PC-3 (cell line): ENCODE data around the gene MOAP1. TPM values are rescaled to one million over a fixed set of nuclear protein-coding genes. Genes with fewer than 3 reads are reported as not detected.

Experiments used
- ATAC-seq: fragments of 200-7000 bp; cut with Tn5 transposase; 2 replicates; pipeline ENCODE4 v1.9.1; 2020; ENCODE audit warnings: mild to moderate bottlenecking, moderate library complexity
- BruUV-seq: library from RNA; stranded (reverse); fragments of 400-500 nt; replicated peaks from 2 replicates; lab custom pipeline; 2021; lab: Mats Ljungman, UMichigan
- CTCF ChIA-PET: fragments of 300-600 bp; sonication (Branson Sonifier 250); formaldehyde crosslinking; loops from one replicate; lab custom pipeline; 2022; ENCODE audit warnings: antibody characterized with exemption; lab: Charles Lee
- POLR2A ChIA-PET: fragments of 300-600 bp; sonication (Branson Sonifier 250); formaldehyde crosslinking; loops from one replicate; lab custom pipeline; 2022; ENCODE audit warnings: antibody characterized with exemption; ENCODE audit not compliant: unreplicated experiment; lab: Charles Lee
- DNase-seq: peaks from one replicate; pipeline ENCODE4 v3.0.0-alpha.2; 2015
- H2AFZ ChIP-seq: fragments of 300-600 bp; sonication (generic); 2 replicates; pipeline ENCODE4 v1.6.0; 2016; ENCODE audit warnings: antibody characterized with exemption, low read length
- H3F3A ChIP-seq: fragments of 300-600 bp; sonication (generic); one replicate; pipeline ENCODE4 v1.6.0; 2017; ENCODE audit warnings: antibody characterized with exemption, low read length, control low read depth, mild to moderate bottlenecking; ENCODE audit not compliant: unreplicated experiment
- H3K27ac ChIP-seq: fragments of 300-600 bp; sonication (generic); 2 replicates; pipeline ENCODE4 v1.5.1; 2016; ENCODE audit warnings: mild to moderate bottlenecking, low read length
- H3K27me3 ChIP-seq: fragments of 300-600 bp; sonication (generic); 2 replicates; pipeline ENCODE4 v1.6.1; 2016; ENCODE audit warnings: low read length, mixed read lengths
- H3K36me3 ChIP-seq: fragments of 300-600 bp; sonication (generic); 2 replicates; pipeline ENCODE4 v1.6.1; 2016; ENCODE audit warnings: low read depth, mixed run types, low read length, mixed read lengths
- H3K4me1 ChIP-seq: fragments of 300-600 bp; sonication (generic); 2 replicates; pipeline ENCODE4 v1.5.1; 2016; ENCODE audit warnings: low read length; ENCODE audit not compliant: insufficient read depth
- H3K4me2 ChIP-seq: fragments of 300-600 bp; sonication (generic); 2 replicates; pipeline ENCODE4 v1.6.0; 2016; ENCODE audit warnings: low read length
- H3K4me3 ChIP-seq: fragments of 300-600 bp; sonication (generic); 2 replicates; pipeline ENCODE4 v1.5.1; 2016; ENCODE audit warnings: mild to moderate bottlenecking, low read length, mixed read lengths
- H3K79me2 ChIP-seq: fragments of 300-600 bp; sonication (generic); 2 replicates; pipeline ENCODE4 v1.6.1; 2017; ENCODE audit warnings: low read length, mixed read lengths
- H3K9ac ChIP-seq: fragments of 300-600 bp; sonication (generic); 2 replicates; pipeline ENCODE4 v1.6.0; 2016; ENCODE audit warnings: mild to moderate bottlenecking, low read length
- H3K9me2 ChIP-seq: fragments of 300-600 bp; sonication (generic); replicated peaks from 2 replicates; pipeline ENCODE4 v1.6.1; 2016; ENCODE audit warnings: mixed run types, low read length, mixed read lengths
- H3K9me3 ChIP-seq: fragments of 300-600 bp; sonication (generic); 2 replicates; pipeline ENCODE4 v1.6.1; 2016; ENCODE audit warnings: low read length, mixed read lengths
- H4K20me1 ChIP-seq: fragments of 300-600 bp; sonication (generic); 2 replicates; pipeline ENCODE4 v1.6.1; 2016; ENCODE audit warnings: low read length, mixed read lengths
- EZH2 ChIP-seq: fragments of 300-600 bp; sonication (generic); IDR thresholded peaks from one replicate; pipeline ENCODE4 v1.6.1; 2017; ENCODE audit warnings: antibody characterized with exemption, mild to moderate bottlenecking, low read length; ENCODE audit not compliant: unreplicated experiment
- EZH2phosphoT487 ChIP-seq: fragments of 300-600 bp; sonication (generic); IDR thresholded peaks from 2 replicates; pipeline ENCODE4 v1.6.1; 2018; ENCODE audit warnings: mild to moderate bottlenecking, antibody characterized with exemption, low read length, borderline replicate concordance
- intact Hi-C: fragments of 100-400 bp; cut with micrococcal nuclease; formaldehyde crosslinking; loops from 2 replicates; pipeline ENCODE4 v1.9.0; 2023
- total RNA-seq: library from RNA; depleted of rRNA; stranded (reverse); fragments of >200 nt; gene quantifications from 2 replicates; pipeline ENCODE4 v1.2.3, GENCODE V29; 2014
- TF ChIP-seq, protein P1 (sequence below): fragments of 300-600 bp; sonication (generic); conservative IDR thresholded peaks from 2 replicates; pipeline ENCODE4 v1.5.1; 2017; ENCODE audit warnings: antibody characterized with exemption, low read depth, mild to moderate bottlenecking, low read length

The MOAP1 gene
- total RNA-seq, 1 experiment from 2014 or later: 15.6 TPM

- H3K9me2 ChIP-seq: no peaks in the 10 kb centered on the region
- H3F3A ChIP-seq: no peaks in the 10 kb centered on the region
- H2AFZ ChIP-seq: no peak overlapping the region
- no peaks in the 10 kb centered on the region for H3K9me3 ChIP-seq
- no TSS peak for BruUV-seq
- H4K20me1 ChIP-seq: no peaks in the 10 kb centered on the region
- no peak for DNase-seq
- POLR2A ChIA-PET: no interaction called here
- H3K4me3 ChIP-seq: no peak overlapping the region
- ATAC-seq: no peak
- H3K36me3 ChIP-seq: no peaks in the 10 kb centered on the region
- intact Hi-C loops: no loop called here
- H3K27me3 ChIP-seq: no peaks in the 10 kb centered on the region
- peaks cover 6% of the 10 kb centered on the region; the same call in 1 of the 2 replicates for H3K4me1 ChIP-seq
- TF ChIP-seq, protein P1, sequence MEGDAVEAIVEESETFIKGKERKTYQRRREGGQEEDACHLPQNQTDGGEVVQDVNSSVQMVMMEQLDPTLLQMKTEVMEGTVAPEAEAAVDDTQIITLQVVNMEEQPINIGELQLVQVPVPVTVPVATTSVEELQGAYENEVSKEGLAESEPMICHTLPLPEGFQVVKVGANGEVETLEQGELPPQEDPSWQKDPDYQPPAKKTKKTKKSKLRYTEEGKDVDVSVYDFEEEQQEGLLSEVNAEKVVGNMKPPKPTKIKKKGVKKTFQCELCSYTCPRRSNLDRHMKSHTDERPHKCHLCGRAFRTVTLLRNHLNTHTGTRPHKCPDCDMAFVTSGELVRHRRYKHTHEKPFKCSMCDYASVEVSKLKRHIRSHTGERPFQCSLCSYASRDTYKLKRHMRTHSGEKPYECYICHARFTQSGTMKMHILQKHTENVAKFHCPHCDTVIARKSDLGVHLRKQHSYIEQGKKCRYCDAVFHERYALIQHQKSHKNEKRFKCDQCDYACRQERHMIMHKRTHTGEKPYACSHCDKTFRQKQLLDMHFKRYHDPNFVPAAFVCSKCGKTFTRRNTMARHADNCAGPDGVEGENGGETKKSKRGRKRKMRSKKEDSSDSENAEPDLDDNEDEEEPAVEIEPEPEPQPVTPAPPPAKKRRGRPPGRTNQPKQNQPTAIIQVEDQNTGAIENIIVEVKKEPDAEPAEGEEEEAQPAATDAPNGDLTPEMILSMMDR: no peak
- TF ChIP-seq EZH2 (no peak), EZH2phosphoT487 (no peak)
- no peak overlapping the region for H3K4me2 ChIP-seq
- no peak overlapping the region for H3K27ac ChIP-seq
- CTCF ChIA-PET: no interaction called here
- no peaks in the 10 kb centered on the region for H3K79me2 ChIP-seq
- H3K9ac ChIP-seq: no peak overlapping the region
These were observed 10.8 kb upstream of the MOAP1 start for GRCh38 chr14:93195316-93195999.

DNA sequence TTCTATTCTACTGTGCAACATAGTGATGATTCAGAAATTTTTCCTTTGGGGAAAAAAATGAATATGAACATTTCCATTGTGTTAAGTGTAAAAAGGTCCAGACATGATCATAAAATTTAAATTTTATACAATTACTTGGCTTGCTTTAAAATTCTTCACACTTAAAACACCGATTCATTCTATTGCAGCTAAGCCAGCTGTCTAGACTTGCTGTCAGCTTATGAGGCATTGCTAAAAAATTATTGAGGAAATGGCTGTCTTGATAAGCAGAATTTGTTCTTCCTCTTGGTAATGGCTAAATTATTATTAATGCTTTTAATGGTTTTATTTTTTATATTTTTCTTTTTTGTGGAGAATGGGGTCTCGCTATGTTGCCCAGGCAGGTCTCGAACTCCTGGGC, 2.3 kb upstream of the MOAP1 start:
- Histone ChIP-seq H3K4me1 (peaks cover 19% of the 10 kb centered on the region), H3K9me2 (no peaks in the 10 kb centered on the region), H3K9me3 (no peaks in the 10 kb centered on the region), H3K9ac (no peak overlapping the region), H3K4me2 (peak overlapping the region; percentile 92; the same call in 1 of the 2 replicates), H3K27ac (no peak overlapping the region), H3K36me3 (peaks cover 13% of the 10 kb centered on the region; the same call in 1 of the 2 replicates), H3F3A (no peaks in the 10 kb centered on the region), H3K4me3 (no peak overlapping the region), H4K20me1 (0 out of 2 replicates have a peak, but pooled peaks cover 8% of the 10 kb centered on the region), H2AFZ (no peak overlapping the region), H3K79me2 (peaks cover 46% of the 10 kb centered on the region), H3K27me3 (no peaks in the 10 kb centered on the region)
- no peak for ATAC-seq
- TF ChIP-seq, protein P1: no peak
- no peak for TF ChIP-seq EZH2phosphoT487
- TF ChIP-seq EZH2: no peak
- DNase-seq: no peak
- CTCF ChIA-PET: no interaction called here
- no TSS peak for BruUV-seq
- POLR2A ChIA-PET: interaction anchor here (0.8 kb wide), 1 partner anchor 20 kb away, joined by 3 read pairs; the partner anchor contains the start of genes GON7 and UBR7
- intact Hi-C loops: no loop called here

- POLR2A ChIA-PET: interaction anchor here (0.8 kb wide), 1 partner anchor 20 kb away, joined by 3 read pairs; the partner anchor contains the start of genes GON7 and UBR7
- ATAC-seq: no peak
- TF ChIP-seq, protein P1: no peak
- TF ChIP-seq EZH2phosphoT487 (no peak), EZH2 (no peak)
- peaks cover 13% of the 10 kb centered on the region; the same call in 1 of the 2 replicates for H3K36me3 ChIP-seq
- H3F3A ChIP-seq: no peaks in the 10 kb centered on the region
- H4K20me1 ChIP-seq: 0 out of 2 replicates have a peak, but pooled peaks cover 8% of the 10 kb centered on the region
- DNase-seq: no peak
- peaks cover 46% of the 10 kb centered on the region for H3K79me2 ChIP-seq
- peak overlapping the region; percentile 92 for H3K4me2 ChIP-seq
- intact Hi-C loops: no loop called here
- no peaks in the 10 kb centered on the region for H3K9me3 ChIP-seq
- no peak overlapping the region for H3K27ac ChIP-seq
- H3K4me1 ChIP-seq: peaks cover 19% of the 10 kb centered on the region
- H2AFZ ChIP-seq: no peak overlapping the region
- H3K9ac ChIP-seq: no peak overlapping the region
- peak overlapping the region; percentile 93; the same call in 1 of the 2 replicates for H3K4me3 ChIP-seq
- H3K9me2 ChIP-seq: no peaks in the 10 kb centered on the region
- no peaks in the 10 kb centered on the region for H3K27me3 ChIP-seq
- CTCF ChIA-PET: no interaction called here
- BruUV-seq: TSS peak; percentile 61
These were observed 1.8 kb upstream of the MOAP1 start for GRCh38 chr14:93186466-93186865.
